HG02938 (cell line): ENCODE measurements around the gene FBXW8.

ENCODE experiments used
- ATAC-seq: cut with Tn5 transposase; IDR thresholded peaks from one replicate; pipeline ENCODE4 v1.9.1; 2021; ENCODE audit warnings: mild to moderate bottlenecking, moderate library complexity; ENCODE audit not compliant: unreplicated experiment

The FBXW8 gene

DNA sequence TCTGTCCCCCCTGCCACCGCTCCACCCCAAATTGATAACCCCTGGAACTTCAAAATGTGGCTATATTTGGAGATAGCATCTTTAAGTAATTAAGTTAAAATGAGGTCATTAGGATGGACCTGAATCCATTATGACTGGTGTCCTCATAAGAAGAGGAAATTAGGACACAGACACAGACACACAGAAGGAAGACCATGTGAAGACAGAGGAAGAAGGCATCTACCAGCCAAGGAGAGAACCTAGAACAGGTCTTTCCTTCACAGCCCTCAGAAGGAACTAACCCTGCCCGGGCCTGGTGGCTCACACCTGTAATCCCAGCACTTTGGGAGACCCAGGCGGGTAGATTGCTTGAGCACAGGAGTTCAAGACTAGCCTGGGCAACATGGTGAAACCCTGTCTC lies 25.9 kb upstream of the FBXW8 start:
- ATAC-seq: no peak

DNA sequence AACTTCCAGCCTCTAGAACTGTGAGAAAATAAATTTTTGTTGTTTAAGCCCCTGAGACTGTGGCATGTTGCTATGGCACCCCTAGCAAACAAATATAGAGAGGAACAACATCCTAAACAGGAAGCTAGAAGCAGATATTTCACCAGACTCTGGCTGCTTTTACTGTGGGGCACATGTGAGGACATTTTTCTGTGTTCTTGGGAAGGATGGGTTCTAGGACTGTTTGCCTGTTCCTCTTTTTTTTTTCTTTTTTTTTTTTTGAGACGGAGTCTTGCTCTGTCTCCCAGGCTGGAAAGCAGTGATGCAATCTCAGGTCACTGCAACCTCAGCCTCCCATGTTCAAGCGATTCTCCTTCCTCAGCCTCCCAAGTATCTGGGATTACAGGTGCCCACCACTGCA lies 25.3 kb upstream of the FBXW8 start:
- ATAC-seq: no peak

DNA sequence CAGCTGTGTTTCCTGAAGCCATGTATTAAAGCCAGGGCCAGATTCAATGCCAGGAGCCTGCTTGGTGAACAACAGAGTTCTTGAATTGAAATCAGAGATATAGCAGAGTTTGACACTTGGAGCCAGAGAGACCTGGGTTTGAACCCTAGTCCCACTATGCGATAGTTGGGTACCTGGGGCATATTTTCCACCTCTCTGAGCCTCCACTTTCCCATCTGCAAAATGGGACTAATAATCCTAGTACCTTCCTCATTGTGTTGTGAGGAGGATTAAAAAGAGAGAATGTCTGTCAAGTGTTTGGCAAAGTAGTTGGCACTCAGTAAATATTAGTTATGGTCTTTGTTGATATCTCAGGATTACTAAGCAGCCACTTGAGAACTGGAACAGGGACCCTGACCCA lies 23.5 kb upstream of the FBXW8 start:
- no peak for ATAC-seq

DNA sequence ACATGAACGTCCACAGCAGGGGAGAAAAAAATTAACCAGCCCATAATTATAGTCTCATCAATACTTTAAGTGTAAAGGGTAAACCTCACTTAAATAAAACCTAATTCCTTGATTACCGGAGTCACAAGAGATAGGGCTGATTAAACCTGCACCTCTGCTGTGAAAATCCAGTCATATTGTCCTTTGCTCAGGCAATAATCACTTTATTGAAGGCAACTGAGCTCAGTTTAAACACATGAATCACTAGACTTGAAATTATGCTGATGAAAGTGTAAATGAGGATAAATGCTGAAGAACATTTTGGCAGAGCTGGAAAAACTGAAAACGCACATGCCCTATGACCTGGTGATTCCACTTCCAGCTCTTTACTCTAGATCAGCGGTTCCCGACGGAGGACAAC lies 22.9 kb upstream of the FBXW8 start:
- no peak for ATAC-seq

DNA sequence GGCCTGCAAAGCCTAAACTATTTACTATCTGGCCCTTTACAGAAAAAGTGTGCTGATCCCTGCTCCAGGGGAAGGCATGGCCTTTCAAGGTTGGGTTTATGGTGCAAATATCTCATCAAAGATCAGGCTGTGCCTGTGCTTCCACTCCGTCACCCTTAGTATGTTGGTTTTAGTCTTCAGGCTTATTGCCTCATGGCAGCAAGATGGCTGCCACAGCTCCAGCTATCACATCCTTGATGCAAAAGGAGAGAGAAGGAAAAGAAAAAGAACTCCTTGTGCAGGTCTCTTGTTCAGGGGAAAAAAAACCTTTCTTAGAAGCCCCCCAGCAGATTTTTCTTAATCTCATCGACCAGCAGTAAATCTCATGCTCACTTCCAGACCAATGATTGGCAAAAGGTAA lies 20.4 kb upstream of the FBXW8 start:
- no peak for ATAC-seq

DNA sequence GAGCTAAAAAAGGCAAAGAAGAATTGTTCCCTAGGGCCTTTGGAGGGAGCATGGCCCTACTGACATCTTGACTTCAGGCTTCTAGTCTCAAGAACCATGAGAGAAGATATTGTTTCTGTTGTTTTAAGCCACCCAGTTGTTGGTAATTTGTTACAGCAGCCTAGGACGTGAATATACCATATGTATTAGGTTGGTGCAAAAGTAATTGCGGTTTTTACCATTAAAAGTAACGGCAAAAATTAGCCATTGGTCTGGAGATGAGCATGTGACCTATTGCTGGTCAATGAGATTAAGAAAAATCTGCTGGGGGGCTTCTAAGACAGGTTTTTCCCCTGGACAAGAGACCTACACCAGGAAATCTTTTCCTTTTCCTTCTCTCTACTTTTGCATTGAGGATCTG lies 19.7 kb upstream of the FBXW8 start:
- no peak for ATAC-seq

DNA sequence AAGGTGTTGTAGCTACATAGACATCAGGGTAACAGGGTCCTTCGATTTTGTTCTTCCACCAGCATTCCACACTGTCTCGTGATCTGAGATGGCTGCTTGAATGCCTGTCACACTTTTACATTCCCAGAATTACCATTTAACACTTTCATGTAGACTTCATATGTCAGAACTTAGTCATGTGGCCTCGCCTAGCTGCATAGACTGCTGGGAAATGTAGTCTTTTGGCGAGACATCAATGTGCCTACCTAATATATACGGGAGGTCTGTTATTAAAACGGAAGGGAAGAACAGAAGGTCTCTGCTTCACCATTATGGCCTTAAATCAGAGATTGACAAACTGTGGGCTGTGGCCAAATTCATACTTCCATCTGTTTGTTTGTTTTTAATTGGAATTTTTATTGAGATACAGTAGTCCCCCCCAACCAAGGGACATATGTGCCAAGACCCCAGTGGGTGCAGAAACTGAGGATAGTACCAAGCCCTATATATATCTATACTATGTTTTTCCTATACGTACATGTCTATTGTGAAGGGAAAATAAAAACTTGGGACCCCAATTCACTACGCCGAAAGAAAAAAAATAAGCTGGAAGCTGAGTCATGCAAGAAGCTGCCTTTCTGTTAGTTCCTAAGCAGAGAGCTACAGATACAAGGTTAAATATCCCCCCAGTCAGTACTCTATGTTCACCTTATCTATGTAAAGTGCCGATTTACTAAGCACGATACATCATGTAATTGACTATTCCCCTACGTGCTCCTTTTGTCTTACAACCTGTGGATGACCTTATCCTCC lies 18.2 kb upstream of the FBXW8 start:
- ATAC-seq: no peak

DNA sequence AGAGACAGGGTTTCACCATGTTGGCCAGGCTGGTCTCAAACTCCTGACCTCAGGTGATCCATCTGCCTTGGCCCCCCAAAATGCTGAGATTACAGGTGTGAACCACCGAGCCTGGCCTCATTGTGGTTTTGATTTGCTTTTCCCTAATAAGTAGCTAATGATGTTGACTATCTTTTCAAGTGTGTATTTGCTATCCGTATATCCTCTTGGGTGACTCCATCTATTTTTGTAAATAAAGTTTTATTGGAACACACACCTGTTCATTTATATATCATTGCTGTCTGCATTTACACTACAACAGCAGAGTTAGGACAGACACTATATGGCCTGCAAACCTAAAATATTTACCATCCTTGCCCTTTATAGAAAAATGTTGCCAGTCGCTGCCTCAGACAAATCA lies 15.8 kb upstream of the FBXW8 start:
- ATAC-seq: no peak

DNA sequence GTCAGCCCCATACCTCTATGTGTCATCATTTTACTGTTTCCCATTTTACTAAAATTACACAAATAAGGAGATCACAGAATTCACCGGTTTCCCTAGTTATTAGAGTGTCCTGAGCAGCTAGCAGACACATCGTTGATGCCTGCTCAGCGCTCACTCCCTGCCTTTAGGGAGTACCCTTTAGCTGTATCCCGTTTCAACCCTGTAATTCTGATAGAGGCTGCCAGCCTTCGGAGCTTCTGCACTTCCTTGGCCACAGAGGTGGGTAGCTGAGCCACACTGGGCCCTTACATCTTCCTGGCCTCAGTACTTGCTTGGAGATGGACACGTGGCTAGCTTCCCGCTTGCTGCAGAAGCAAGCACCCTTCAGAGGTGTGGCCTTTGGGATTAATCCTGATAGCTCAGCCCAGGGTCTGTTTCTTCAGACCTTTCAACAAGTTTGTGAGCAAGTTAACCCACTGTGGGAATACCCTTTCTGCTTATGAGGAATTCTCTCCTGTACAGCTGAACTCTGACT lies 14.3 kb upstream of the FBXW8 start:
- ATAC-seq: no peak

DNA sequence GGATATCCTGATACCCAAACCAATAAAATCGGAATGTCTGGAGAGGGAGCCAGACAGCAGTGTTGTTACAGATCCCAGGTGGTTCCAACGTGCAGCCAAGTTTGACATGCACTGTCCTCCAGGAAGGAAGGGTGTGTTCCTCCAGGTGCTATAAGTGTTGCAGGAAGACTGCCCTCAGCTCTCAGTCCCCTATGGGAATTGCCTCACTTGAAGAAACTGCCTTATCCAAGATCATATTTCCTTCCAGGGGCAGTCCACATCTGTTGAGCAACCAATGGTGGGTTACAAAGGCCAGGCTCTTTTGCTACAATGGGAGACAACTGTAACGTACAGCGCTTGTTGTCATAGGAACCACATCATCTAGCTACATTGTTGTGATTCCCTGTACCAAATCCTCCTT lies 13.3 kb upstream of the FBXW8 start:
- no peak for ATAC-seq

DNA sequence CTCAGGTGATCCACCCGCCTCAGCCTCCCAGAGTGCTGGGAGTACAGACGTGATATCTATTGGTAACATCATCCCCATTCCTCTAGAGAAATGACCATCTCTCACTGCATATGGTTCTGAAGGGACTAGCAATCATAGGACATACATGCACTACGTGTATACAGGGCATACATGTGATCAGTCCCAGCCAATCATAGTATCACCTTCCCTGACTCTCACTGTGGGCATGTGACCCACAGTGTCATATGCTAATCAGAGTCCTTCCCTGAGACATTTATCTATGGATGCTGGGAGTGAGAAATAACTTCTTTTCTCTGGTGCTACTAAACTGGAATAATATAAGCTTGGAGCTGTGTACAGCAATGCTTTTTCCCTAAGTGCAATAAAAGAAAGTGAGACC lies 12.1 kb upstream of the FBXW8 start:
- ATAC-seq: no peak

DNA sequence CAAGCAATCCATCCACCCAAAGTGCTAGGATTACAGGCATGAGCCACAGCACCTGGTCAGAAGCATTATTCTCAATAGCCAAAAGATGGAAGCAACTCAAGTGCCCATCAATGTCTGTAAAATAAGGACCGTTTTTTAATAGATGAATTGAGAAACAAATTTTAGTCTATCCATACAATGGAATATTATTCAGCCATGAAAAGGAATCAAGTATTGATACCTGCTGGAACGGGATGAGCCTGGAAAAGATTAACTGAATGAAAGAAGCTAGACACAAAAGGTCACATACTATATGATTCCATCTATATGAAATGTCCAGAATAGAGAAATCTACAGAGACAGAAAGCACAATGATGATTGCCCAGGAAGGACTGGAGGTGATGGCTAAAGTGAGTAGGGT lies 9.1 kb upstream of the FBXW8 start:
- ATAC-seq: no peak

DNA sequence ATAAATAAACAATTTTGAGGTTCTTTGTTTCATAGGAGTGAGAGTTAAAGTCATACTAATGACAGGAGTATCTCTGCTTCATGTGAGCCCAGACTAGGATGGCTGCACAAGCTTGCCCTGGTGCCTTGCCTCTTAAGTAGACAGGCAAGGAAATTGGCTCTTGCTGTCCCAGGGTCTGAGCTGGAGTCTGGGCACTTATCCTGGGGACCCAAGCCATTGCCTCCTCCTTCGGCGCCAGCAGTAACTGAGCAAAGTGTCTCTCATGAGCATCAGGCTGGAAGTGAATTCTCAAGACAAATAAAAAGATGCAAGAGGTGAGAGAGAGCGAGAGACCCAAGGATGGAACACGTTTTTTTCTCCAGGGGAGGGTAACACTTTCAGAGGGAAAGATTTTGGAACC lies 6.9 kb upstream of the FBXW8 start:
- ATAC-seq: no peak

DNA sequence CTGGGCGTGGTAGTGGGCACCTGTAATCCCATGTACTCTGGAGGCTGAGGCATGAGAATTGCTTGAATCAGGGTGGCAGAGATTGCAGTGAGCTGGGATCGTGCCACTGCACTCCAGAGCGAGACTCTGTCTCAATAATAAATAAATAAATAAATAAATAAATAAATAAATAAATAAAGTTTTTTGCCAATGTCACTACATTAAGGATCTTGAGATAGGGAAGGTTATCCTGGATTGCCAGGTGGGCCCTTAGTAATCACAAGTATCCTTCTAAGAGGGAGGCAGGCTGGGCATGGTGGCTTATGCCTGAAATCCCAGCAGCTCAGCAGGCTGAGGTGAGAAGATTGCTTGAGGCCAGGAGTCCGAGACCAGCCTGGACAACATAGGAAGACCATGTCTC lies 4.5 kb upstream of the FBXW8 start:
- ATAC-seq: no peak

DNA sequence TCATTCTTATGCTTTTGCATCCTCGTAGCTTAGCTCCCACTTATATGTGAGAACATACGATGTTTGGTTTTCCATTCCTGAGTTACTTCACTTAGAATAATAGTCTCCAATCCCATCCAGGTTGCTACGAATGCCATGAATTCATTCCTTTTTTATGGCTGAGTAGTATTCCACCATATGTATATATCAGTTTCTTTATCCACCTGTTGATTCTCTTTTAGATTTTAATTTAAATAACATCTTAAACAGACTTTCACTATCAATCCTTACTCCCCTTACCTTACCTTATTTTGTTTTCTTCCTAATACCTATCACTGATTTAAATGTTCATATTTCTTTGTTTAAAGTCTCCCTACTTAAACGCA lies 488 bp upstream of the FBXW8 start:
- ATAC-seq: no peak

DNA sequence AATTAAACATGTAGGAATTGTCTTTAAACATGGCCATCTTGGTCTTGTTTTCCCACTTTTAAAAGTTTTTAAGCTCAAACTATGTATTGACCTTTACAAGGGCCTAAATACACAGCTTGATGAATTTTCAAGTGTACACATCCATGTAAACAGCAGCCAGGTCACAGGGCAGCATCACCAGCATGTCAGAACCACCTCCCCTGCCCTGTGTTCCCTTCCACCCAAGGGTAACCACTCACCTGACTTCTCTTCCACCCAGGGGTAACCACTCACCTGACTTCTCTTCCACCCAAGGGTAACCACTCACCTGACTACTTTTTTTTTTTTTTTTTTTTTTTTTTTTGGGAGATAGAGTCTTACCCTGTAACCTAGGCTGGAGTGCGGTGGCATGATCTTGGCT lies 4.6 kb downstream of the FBXW8 start:
- no peak for ATAC-seq

DNA sequence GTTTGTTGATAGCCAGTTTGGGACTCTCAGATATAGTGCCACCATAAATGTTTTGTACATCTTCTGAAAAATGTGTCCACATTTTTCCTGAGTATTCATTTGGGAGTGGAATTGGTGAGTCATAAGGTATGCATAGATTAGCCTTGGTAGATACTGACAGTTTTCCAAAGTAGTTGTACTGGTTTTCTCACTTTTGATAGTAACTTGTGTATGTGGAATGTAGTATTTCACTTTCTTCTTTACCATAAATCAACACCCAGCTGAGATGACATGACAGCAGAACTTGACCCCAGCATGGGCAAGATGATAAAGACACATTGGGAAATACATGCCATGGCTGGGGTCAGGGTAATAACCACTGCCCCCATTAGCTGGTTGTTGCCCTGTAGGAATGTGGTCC lies 5.4 kb downstream of the FBXW8 start:
- ATAC-seq: no peak

DNA sequence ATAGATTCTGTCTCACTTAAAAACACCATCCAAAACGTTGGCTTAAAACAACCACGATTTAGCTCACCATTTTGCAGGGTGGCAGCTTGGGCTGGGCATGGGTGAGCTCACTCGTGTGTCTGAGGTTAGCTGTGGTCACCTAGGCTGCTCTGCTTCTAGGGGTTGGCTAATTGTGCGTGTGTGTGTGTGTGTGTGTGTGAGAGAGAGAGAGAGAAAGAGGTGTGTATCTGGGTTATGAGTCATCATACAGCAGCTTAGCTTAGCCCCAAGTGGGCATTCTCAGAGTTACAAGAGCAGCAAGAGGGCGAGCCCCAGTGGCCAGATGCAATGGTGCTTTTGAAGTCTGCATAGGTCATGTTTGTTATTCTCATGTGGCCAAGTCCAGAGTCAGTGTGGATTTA lies 6.0 kb downstream of the FBXW8 start:
- ATAC-seq: peak; percentile 96

DNA sequence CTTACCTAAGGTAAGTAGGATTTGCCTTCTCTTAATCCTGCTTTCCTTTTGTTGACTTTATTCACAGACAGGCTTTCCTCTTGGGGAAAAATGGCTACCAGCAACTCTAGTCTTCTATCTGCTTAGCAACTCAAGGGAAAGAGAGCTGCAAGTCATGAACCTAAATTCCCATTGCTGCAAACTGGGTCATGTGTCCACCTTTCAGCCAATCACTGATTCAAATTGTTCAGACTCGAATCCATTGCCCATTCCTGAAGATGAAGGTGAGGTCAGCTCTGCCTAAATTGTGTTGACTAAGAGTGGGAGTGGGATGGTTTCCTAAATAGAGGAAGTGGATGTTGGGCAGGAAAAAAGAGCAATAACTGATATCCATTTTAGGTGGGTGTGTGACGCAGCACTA lies 7.7 kb downstream of the FBXW8 start:
- ATAC-seq: no peak

DNA sequence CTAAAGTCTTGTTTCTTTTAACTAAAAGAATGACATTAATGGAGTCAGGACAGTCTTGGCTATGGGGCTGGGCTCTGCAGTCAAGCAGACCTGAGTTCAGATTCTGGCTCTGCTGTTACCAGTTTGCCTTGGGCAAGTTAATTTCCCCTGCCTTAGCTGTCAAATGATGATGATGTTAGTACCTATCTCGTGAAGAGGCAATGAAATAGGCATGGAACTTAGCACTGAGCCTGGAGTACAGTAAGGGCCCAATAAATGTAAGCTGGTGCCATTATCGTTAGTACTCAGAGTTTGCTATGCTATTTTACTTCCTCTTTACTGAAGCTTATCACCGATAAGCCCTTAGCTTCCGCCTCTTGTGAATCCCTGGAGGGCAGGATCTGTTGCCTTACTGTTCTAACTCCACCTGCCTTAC lies 8.5 kb downstream of the FBXW8 start:
- ATAC-seq: no peak

DNA sequence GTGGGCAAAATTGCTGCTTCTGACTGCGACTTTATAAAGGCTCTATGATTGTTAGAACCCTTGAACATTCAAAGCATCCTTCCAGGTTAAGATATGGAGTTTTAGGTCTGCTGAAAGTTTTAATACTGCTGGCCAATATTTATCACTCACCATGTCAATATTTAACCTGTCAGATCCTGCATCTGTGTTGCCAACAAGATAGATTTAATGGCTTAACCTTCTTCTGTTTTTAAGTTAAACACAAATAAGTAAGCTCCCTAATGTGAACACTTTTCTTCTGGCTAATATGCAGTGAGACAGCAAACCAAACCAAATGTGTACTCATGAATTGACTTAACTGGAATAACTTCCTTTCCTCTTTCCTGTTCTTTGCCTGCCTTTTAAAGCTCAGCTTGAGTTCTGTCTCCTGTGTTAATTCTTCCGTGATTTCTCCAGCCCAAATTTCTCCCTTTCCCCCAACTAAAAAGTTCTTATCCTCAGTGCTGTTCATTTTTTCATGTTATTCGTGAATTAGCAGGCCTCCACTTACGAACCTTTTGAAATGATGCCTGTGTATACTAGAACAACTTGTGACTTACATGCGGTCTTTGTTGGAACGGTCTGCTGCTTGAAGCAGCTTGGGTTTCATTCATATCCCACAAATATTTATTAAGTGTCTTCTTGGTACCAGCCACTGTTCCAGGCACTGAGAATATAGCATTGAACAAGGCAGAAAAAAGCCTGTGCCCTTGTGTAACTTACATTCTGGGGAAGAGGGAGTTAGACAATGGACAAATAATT lies 9.1 kb downstream of the FBXW8 start:
- ATAC-seq: no peak

DNA sequence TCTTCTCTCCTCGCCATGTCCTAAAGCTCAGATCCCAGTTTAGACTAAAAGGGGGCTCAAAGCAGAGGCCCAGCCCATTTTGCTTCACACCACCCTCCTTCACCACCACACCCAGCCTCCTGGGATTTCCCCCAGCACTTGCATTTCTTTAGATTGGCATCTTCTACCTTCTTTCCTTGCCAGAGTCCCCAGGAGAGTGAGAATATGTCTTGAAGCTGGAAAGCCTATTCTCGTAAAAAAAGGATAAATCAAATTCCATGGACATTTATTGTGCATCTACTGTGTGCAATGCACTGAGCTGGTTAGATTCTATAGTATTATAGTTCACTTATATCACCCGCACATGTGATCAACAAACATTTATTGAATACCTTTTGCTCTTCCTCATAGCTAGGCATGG lies 10.2 kb downstream of the FBXW8 start:
- no peak for ATAC-seq
